Stimulated activated CD8-positive, alpha-beta memory T cell treated with anti-CD3 and anti-CD28 coated beads, Interleukin-7, amount 100 ng/mL, for 4 hours (primary cell): ENCODE measurements around the gene KCNQ2.
A peak's percentile ranks its signal among the peaks of the same experiment; 100 is the strongest.

ENCODE experiments used
- DNase-seq, 2 donors: peaks; one replicate each; pipeline ENCODE4 v3.0.0-alpha.2; 2020; ENCODE audit warnings: low read depth in 2 of 2

The KCNQ2 gene

GRCh38 chr20:63454731-63455567 is 17.5 kb downstream of the KCNQ2 start:
- DNase-seq, result no peak

DNA sequence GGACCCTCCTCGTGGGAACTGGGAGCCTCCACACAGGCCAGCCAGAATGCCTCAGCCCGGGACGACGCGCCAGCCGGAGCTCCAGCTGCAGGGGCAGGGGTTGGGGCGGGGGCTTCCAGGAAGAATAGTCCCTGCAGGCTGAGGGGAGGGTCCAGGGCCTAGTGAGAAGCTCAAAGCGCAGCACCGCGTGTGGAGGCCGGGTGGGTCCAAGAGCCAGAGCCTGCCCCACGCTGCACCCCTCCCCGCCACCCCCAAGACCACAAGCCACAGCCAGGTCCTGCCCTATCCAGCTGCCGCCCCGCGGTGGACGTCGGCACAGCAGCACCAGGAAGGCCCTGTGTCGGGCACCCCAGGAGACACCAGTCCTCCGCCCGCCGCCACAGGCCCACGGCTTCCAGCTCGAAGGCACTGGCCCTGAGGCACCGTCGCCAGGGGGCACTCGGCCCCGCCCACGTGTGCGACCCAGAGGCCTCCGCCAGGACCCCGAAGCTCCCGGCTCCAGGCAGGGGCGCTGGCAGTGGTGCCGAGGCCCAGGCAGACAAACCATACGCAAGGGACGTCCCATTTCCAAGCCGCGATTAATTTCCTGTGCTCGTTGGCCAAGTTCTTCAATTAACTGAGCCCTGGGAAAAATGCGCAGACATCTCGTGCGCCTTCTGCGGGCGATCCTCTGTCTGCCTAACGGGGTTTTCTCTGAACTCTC is 19.5 kb downstream of the KCNQ2 start:
- no peak for DNase-seq

DNA sequence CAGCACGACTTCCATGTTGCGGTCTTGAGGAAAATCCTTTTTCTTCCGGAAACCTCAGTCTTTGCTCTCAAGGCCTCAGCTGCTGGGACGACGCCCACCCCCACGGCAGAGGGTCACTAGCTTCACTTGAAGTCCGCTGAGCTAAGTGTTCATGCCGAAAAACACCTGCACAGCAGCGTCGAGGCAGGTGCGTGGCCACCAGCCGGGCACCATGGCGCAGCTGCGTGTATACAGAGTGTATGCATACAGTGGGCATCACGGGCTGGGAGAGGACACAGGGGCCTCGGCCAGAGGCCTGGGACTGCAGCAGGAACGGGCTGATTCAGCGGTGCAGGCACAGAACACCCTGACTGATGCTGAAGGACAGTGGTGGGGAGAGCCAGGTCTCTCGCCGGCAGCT is 20.1 kb downstream of the KCNQ2 start:
- DNase-seq, result no peak

GRCh38 chr20:63451821-63452220 is 20.6 kb downstream of the KCNQ2 start:
- no peak for DNase-seq

GRCh38 chr20:63449796-63450730 is 22.4 kb downstream of the KCNQ2 start:
- no peak for DNase-seq

- DNase-seq, result no peak
Measured at GRCh38 chr20:63449025-63449424, 23.4 kb downstream of the KCNQ2 start.

DNA sequence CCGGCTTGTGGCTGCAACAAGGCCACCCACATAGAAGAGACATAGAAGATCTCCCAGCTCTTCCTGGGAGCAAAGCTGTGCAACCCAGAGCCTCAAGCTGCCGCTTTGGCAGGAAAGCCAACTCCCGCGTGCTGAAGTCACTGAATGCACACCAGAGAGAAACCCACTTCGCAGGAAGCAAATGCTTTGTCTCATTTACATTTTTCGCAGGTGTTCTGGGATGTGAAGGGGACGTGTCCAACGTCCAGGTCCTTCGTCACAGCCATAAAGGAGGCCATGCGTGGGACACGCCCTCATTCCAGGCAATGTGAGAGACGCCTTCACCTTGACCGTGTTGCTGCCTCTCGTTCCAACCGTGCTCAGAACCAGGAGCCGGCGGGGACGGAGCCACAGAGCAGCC is 24.4 kb downstream of the KCNQ2 start:
- no peak for DNase-seq

DNA sequence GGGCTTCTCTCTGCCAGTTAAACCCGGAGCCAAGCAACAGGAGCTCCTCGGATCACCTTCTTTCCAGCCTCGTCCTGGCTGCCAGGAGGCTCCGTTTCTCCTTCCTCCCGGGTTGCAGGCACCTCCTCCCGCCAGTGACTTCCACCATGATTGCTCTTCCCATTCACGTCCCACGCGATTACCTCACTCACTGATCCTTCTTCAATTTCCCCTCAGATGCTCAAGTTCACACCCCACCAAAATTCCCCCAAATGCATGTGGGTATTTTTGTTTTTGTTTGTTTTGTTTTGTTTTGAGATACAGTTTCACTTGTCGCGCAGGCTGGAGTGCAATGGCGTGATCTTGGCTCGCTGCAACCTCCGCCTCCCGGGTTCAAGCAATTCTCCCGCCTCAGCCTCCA is 25.1 kb downstream of the KCNQ2 start:
- DNase-seq, result no peak

DNA sequence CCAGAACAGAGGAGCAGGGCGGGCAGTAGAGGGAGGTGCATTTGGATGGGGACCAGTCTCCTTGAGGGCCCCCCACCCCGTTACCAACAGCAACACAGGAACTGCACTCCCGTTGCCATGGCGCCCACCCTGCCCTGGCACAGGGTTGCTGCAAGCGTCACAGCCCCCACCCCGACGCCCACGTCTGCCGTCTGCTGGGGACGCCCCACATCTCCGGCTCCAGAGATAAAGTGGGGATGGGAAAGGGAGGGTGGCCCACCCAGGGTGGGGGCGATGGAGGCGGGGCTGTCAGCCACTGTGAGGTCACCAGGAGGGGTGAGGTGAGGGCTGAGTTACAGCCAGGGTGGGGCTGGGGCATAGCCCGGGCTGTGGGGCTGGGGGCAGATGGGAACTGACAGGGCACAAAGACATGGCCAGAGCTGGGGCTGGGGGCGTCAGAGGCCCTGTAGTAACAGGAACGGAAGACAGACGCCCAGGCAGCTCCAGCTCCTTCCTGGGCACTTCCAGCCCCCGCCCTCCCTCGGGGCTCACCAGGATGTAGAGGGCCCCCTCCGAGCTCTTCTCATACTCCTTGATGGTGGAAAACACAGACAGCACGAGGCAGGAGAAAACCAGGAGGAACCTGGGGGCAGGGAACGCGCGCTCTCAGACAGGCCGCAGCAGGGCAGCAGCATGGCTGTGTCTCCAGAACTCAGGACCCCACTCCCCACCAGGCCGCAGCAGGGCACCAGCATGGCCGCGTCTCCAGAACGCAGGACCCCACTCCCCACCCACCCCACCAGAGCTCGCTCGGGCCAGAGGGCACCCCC is 26.0 kb downstream of the KCNQ2 start:
- no peak for DNase-seq

- DNase-seq, result no peak
Measured at GRCh38 chr20:63445075-63445734, 27.2 kb downstream of the KCNQ2 start.

- no peak for DNase-seq
Measured at GRCh38 chr20:63444548-63444947, 27.9 kb downstream of the KCNQ2 start.

- no peak for DNase-seq
Measured at GRCh38 chr20:63443606-63444395, 28.7 kb downstream of the KCNQ2 start.

- peak; percentile 36 to 50 for DNase-seq
Measured at GRCh38 chr20:63442100-63442493, 30.4 kb downstream of the KCNQ2 start.

DNA sequence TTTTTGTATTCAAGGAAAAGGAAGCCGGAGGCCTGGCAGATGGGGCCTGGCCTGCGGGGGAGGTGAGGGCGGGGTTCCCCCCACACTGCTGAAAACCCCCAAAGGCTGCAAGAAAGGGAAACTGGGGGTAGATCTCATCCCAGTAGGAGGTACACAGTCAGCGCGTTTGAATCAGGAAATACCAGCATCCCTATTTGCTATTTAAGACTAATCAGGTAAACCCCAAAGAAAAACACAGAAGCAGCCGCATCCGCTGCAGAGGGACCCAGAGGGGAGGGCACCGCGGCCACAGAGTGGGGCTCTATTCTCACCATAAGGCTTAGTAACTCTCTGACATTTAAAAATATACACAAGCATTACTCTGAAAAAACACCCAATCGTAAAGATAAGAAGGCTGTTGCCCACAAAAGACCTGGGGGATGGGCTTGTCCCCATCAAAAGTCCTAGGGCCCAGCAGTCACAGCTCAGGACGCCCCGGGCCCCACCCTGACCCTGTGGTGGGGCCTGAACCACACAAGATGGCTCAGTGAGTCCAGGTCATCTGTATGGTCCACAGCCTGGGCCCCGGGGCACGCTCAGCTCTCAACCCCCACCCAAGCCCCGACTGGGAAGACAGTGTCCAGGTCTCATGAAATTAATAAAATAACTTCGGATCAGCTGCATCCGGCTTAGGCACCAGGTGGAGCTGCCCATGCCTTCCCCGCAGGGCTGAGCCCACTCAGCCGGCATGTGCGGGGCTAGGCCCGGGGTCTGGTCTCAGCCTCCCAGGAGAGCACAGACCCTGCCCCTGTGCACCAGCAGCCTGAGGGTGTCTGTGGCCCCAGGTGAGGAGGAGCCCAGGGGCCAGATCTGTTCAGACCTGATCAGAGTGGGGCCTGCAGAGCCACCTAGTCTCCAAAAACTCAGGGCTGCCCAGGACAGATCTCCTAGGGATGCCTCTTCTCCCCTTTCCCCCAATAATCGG is 31.0 kb downstream of the KCNQ2 start:
- peak in 1 of 2 donors; percentile 14 for DNase-seq

- no peak for DNase-seq
Measured at GRCh38 chr20:63440366-63440955, 32.0 kb downstream of the KCNQ2 start.

DNA sequence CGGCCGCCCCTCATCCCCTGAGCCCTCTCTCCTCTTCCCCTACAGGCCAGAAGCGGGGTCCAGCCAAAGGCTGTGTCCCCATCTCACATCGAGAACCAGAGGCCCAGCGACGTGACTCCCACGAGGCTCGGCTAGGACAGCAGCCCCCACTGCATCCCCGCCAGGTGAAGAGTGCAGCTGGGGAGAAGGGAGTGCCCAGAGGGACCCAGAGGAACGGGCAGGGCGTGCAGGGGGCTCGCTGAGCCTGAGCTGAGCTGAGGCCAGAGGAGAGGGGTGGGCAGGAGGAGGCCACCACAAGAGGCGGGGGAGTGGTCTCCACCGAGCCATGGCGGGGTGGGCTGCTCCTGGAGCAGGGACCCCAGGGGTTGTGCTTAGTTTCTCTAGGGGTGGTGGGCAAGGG is 32.6 kb downstream of the KCNQ2 start:
- DNase-seq, result no peak

GRCh38 chr20:63438121-63438520 is 34.3 kb downstream of the KCNQ2 start:
- DNase-seq, result no peak

DNA sequence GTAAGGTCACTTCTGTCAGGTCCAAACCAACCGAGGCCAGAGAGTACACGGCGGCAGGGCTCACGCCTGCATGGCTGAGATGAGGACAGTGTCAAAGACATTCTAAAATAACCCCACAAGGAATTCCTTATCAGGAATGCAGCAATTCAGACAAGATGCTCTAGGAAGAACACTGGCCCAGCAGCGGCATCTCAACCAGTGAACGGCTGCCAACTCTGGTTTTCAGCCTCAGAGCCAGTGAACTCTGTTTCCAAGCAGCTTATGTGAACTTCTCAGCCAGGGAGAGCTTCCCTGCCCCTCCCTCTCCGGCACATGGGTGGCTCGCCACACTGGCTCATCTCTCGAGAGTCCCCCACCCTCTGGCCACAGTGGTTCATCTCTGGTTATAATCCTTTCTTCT is 36.9 kb downstream of the KCNQ2 start:
- no peak for DNase-seq
